HG02885 (cell line): ENCODE results near the gene ARID5B.

Source experiments
- ATAC-seq: cut with Tn5 transposase; IDR thresholded peaks from one replicate; pipeline ENCODE4 v1.9.1; 2021; ENCODE audit warnings: mild to moderate bottlenecking; ENCODE audit not compliant: unreplicated experiment, poor library complexity

Gene ARID5B

GRCh38 chr10:61933859-61934555, 32.5 kb downstream of the ARID5B start:
- ATAC-seq = no peak

- no peak for ATAC-seq
These were observed 33.6 kb downstream of the ARID5B start for GRCh38 chr10:61935077-61935476.

- ATAC-seq = no peak
These were observed 35.3 kb downstream of the ARID5B start for GRCh38 chr10:61936770-61937169.

GRCh38 chr10:61937631-61938351, 36.3 kb downstream of the ARID5B start:
- peak; percentile 45 for ATAC-seq

GRCh38 chr10:61939902-61940301, 38.4 kb downstream of the ARID5B start:
- ATAC-seq = no peak

GRCh38 chr10:61941202-61941681, 39.7 kb downstream of the ARID5B start:
- ATAC-seq = no peak

- peak; percentile 27 for ATAC-seq
These were observed 41.3 kb downstream of the ARID5B start for GRCh38 chr10:61942604-61943461.

- ATAC-seq = peak; percentile 50
These were observed 42.3 kb downstream of the ARID5B start for GRCh38 chr10:61943674-61944378.

- no peak for ATAC-seq
These were observed 43.1 kb downstream of the ARID5B start for GRCh38 chr10:61944410-61945147.

- ATAC-seq = no peak
These were observed 48.2 kb downstream of the ARID5B start for GRCh38 chr10:61949687-61950086.

GRCh38 chr10:61950449-61951143, 49.1 kb downstream of the ARID5B start:
- no peak for ATAC-seq

GRCh38 chr10:61951144-61951483, 49.6 kb downstream of the ARID5B start:
- ATAC-seq = no peak

- ATAC-seq = no peak
These were observed 50.7 kb downstream of the ARID5B start for GRCh38 chr10:61952028-61952674.

GRCh38 chr10:61953183-61953582, 51.7 kb downstream of the ARID5B start:
- ATAC-seq = no peak

GRCh38 chr10:61957806-61958205, 56.3 kb downstream of the ARID5B start:
- no peak for ATAC-seq

- no peak for ATAC-seq
These were observed 56.8 kb downstream of the ARID5B start for GRCh38 chr10:61958311-61958710.

GRCh38 chr10:61958805-61959204, 57.3 kb downstream of the ARID5B start:
- ATAC-seq = no peak

- ATAC-seq = no peak
These were observed 58.3 kb downstream of the ARID5B start for GRCh38 chr10:61959814-61960213.
